ENCODE measurements around the gene NFIA.
A peak's percentile ranks its signal among the peaks of the same experiment; 100 is the strongest.
"Not testable (repeated sequence)": the region's sequence is repeated elsewhere in the genome, so short reads cannot be mapped to it uniquely, and the experiment has no call there.

Gene NFIA

DNA sequence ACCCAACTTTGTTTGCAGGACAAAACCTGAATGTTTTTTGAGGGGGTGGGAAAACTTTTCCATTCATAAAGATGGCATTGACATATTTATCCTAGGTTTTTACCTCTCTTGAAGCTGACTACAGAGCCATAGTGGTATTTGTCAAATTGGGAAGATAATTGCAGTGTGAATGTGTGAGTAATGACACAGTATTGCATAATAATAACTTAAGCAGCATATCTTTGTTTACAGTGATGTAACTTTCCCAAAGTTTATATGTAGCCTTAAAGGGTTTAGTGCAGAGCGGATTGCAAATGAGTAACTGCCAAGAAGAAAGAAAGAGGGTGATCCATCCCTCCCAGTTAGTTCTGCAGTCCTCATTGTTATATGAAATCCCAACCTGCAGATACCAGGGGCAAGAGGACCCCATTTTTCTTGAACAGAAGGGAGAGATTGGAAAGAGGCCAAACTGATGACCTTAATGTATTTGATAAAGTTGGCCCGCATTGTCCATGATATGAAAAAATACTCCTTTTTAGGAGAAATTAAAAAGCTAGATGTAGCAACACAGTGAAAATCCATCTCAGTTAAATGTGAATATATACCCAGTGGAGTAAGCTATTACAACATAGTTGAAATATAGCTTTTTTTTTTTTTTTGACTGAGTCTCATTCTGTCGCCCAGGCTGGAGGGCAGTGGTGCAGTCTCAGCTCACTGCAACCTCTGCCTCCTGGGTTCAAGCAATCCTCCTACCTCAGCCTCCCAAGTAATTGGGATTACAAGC lies 23.7 kb upstream of the NFIA start:
- no peak for DNase-seq (ENCODE audit: low read depth in 2 of 2)

DNA sequence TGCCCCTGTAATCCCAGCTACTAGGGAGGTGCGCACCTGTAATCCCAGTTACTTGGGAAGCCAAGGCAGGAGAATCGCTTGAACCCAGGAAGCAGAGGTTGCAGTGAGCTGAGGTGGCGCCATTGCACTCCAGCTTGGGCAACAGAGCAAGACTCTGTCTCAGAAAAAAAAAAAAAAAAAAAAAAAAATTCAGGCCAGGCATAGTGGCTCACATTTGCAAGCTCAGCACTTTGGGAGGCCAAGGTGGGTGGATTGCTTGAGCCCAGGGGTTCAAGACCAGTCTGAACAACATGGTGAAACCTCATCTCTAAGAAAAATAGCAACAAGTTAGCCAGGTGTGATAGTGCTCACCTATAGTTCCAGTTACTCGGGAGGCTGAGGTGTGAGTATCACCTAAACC lies 20.8 kb upstream of the NFIA start:
- not testable (repeated sequence) for DNase-seq (ENCODE audit: low read depth in 2 of 2)

DNA sequence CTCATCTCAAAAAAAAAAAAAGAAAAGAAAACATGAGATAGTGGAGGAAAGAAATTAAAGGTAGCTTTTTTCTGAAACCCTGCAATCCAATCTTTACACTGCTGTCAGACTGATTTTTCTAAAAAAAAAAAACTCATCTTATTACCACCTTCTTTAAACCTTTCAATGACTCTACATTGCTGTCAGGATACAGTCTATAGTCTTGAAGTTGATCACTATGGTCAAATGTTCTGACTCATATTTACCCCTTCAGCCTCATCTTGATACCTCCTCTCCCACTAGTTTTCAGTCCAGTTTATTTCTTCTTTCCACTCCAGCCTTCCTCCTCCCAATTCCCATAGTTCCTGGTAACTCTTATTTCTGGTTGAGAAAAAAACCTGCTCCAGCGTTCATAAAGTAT lies 17.7 kb upstream of the NFIA start:
- no peak for DNase-seq (ENCODE audit: low read depth in 2 of 2)

DNA sequence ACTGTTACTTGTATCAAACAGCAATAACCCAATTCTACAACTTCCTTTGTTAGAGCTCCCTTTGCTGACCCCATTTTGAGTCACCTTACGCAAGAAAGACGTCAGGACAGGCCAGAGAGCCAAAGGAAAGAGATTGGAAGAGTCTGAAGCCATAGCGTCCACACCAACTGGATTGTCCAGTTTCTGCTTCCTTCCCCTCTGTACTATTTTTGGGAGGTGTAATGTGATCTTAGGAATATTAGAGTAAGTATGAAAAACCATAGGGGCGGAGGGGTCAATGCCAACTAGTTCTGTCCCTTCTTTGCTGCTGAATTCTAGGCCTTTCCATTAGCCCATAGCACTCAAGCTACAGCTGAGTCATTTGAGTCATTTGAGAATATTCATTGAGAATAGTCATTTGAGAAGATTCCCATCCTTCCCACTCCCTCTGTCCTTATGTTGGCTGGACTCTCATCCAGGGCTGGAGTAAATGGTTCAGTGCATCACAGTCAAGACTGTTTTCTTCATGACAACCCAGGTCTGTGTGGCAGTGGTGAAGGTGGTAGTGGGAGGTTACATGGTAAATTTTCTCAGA lies 14.8 kb upstream of the NFIA start:
- DNase-seq (ENCODE audit: low read depth in 2 of 2): no peak

DNA sequence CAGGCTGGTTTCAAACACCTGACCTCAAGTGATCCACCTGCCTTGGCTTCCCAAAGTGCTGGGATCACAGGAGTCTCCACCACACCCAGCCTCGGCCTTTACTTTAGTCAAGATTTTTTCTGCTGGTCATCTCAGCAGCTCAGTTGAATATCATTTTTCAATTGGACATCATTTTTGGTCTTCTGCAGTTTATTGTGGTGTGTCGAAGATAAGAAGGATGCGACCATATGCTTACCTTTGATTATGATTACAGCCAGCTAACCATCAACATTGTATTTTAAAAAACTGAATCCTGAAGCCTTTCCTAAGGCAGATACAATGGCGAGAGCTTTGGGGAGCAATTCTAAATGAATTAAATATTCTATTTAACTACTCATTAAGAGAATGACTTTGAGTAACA lies 12.3 kb upstream of the NFIA start:
- DNase-seq (ENCODE audit: low read depth in 2 of 2): no peak

DNA sequence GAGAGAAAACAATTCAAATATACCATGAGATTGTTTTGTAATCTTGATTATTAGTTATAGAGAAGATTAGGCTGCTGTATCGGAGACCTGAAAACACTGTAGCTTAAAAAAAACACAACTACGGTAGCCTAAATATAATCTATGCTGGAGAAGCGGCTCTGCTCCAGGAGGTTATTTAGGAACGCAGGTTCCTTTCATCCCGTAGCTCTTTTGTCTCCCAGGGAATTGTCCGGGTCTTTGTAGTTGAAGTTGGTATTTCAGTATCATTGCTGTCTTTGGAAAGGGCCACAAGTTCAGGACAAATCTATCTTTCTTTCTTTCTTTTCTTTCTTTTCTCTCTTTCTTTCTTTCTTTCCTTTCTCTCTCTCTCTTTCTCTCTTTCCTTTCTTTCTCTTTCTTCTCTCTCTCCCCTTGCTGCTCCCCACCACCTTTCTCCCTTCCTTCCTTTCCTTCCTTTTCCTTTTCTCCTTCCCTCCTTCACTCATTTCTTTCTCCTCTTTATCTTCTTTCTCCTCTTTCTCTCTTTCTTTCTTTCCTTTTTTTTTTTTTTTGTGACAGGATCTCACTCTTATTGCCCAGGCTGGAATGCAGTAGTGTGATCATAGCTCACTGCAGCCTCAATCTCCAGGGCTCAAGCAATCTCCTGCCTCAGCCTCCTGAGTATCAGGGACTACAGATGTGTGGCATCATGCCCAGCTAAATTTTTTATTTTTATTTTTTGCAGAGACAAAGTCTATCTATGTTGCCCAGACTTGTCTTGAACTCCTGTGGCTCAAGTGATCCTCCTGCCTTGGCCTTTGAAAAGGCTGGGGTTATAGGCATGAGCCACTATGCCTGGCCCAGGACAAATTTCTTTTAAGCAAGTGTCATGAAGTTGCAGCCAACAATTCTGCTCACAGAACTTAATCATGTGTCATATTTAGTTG lies 10.9 kb upstream of the NFIA start:
- no peak for DNase-seq (ENCODE audit: low read depth in 2 of 2)

DNA sequence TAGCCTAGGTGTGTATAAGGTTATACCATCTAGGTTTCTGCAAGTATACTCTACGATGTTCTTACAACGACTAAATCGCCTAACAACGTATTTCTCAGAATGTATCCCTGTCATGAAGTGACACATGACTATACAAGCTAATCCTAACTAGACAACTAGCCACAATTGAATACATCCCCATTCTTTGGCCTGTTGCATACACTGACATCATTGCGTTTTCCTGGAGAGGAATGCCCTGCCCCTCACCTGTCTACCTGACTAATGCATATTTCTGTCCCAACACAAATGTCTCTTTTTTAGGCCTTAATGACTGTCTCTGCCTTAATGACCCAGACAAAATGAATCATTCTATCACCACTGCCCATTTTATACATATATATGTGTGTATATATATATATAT lies 8.5 kb upstream of the NFIA start:
- no peak for DNase-seq (ENCODE audit: low read depth in 2 of 2)

DNA sequence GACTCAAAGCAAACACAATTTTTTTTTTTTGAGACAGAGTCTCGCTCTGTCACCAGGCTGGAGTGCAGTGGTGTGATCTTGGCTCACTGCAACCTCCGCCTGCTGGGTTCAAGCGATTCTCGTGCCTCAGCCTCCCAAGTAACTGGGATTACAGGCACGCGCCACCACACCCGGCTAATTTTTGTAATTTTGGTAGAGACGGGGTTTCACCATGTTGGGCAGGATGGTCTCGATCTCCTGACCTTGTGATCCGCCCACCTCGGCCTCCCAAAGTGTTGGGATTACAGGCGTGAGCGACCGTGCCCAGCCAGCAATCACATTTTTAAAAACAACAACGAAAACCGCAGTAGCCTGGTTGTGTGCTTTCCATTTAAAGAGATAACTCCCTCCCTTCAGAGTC lies 6.5 kb upstream of the NFIA start:
- not testable (repeated sequence) for DNase-seq (ENCODE audit: low read depth in 2 of 2)

DNA sequence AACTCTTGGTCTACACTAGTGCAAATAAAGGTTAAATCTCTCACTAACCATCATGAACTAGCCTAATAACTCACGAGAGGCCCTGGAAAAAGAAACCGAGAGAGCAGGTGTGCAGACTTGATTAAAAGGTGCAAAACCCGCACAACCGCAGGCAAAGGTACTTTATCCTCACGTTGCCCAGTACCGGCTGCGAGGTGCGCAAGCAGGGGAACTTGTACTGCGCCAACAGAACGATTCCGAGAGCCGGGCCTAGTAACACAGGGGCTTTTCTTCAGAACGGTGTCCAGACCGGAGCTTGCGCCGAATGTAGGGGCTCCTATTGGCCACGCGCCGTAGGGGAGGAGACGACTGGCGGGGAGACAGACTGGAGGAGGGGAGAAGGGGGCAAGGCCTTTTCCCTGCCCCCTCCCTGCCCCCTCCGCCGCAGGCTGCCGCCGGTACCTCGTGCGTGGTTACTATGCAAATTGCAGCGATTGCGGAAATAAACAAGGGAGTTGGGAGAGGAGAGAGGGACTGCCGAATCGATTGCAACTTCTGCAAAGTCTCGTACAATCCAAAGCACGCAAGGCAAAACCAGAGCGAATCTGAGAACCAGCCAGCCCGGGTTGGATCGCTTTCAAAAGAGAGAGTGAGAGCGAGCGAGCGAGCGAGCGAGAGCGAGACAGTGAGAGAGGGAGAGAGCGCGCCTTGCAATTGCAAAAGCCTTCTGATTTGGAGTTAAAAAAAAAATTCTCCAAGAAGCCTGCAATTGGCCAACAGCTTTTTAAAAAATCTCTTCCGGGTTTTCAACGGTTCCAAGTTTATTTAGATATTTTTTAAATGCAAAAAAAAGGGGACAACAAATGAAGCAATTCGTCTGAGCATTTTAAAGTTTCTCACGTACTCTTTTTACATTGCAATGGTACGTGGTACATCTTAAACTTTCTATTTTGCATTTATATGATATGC lies 5.4 kb upstream of the NFIA start:
- DNase-seq (ENCODE audit: low read depth in 2 of 2): peak; percentile 48 to 59

DNA sequence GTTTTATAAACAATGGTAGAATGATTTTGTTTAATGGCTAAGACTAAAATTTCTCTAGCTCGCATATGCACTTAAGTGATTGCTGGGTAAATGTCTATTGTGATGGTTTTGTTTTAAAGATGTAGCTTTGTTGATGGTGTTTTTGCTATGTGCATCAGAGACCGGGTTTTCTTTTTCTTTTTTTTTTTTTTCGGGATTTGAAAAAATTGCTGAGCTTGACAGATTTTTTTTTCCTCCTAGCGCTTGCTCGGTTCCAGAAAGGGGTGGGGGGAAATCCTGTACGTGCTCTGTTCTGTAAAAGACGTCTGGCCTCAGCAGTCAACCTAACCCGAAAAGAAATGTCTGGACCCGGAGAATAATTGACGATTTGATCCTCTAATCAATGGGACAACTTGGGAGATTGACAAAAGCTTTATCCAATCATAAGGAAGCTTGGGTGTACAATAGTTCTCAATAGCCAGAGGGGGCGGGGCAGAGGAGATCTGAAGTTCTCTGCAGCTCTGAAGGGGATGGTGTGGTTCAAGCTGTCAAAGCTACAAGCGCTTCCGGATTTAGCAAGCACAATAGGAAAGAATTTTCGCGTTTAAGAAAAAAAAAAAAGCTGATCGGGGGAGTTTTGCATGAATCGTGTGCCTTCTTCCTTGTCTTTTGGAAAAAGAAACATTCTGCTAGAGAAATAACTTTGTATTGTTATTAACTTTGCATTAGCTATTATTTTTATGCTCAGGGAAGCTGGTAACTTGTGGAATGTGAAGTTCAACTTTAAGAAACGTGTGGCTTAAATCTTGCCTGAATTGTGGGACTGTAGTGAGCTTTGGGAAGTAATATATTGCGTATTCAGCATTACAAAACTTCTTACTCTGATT lies 4.5 kb upstream of the NFIA start:
- DNase-seq (ENCODE audit: low read depth in 2 of 2): peak; percentile 70 to 84

DNA sequence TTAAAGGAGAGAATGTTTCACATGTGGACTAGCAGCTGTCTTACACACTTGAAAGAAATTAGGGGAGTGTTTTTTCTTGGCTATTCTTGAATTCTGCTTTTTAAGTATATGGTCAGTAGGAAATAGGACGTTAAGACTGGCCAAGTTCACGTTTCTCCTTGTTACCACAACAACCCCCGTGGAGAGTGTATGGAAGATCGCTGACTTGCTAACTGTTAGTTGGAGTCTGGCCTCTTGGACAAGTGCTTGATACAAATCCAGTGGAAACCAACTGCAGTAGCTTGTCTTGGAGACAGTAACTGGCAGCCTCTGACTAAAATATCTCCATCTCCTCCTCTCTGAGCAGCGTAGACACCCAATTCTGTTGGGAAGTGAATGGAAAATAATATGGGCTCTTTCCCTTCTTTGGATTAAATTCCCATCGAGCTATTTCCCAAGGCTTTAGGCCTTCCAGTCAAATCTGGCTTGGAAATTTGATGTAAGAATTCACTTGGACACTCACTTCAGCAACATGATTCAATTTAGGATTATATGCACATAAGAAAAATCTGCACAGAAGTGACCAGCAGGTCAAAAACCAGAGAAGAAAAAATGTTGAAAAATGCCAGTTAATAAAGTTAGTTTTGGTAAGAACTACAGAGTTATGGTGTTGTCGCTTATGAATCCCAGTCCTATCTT lies 3.6 kb upstream of the NFIA start:
- DNase-seq (ENCODE audit: low read depth in 2 of 2): no peak

DNA sequence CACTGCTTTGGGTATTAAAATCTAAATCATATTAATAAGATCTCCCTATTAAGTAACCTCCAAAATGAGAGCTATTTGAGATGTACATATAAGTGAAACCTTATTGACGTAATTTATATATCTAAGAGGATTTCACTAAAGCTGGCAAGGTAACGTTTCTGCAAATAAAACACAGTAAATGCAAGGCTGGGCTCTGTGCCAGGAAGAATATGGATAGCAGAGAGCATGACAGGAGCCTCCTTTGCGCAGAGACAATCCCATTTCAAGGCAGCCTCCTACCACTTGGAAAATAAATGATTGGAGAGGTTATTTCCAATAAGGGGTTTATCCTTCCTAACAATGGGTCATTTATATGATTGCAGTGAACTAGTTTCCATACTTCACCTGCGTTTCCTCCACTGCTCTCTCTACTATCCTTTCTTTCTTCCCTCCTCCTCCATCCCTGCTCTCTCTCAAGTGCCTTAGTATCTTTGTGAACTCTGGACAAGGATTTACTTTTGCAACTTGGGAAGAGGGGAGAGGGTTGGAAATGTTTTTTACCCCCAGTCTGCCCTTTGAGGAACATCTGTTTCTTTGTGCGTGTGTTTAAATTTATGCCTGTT lies 3.0 kb upstream of the NFIA start:
- DNase-seq (ENCODE audit: low read depth in 2 of 2): no peak

DNA sequence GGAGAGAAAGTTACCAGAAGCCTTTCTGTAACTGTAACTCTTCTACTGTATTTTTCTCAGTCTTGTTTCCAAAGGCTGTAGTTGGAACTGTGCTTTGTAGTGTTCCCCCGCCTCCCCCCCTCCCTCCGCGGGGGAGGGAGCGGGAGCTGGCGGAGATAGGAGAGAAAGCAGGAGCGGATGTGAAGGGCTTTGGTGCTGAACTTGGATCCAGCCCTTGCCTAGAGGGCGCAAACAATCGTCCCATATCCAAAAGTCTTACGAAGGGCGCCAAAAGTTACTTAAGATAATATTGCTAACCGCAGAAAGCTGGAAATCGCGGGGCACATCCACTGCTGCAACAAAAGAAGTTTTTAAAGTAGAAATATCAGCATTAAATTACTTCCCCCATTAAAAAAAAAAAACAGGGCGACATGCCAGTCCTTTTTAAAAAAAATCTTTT lies 2.4 kb upstream of the NFIA start:
- DNase-seq (ENCODE audit: low read depth in 2 of 2): no peak

DNA sequence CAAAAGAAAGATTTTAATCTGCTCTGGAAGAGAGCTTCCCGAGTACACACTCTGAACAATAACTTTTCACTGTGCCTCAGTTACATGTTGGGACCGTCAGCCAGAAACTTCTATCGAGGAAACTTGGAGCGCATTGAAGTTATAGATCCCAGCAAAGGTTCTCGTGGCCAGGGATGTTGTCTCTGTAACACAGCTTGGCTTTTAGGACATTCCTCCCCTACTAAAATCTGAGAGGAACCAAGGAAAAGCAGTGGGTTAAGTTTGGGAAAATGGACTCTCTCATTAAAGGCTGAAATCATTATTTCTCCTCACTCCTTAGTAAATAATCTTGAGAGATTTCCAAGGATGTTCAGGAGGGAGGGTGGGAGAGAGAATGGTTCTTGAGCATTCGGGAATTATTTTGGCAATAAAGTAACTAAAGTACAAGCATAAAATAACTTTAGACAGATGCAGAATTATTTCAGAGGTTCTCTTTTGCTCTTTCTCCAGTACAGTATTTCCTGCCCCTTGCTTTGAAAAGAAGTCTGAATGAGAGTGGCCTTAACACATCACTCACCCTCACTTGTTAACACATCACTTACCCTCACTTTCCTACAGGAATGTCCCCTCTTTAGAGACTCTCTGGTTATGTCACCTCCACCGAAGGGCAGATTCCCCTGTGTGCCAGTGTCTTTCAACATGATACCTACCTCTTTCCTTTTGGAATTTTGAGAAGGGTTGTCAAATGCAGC lies 1.8 kb upstream of the NFIA start:
- no peak for DNase-seq (ENCODE audit: low read depth in 2 of 2)

DNA sequence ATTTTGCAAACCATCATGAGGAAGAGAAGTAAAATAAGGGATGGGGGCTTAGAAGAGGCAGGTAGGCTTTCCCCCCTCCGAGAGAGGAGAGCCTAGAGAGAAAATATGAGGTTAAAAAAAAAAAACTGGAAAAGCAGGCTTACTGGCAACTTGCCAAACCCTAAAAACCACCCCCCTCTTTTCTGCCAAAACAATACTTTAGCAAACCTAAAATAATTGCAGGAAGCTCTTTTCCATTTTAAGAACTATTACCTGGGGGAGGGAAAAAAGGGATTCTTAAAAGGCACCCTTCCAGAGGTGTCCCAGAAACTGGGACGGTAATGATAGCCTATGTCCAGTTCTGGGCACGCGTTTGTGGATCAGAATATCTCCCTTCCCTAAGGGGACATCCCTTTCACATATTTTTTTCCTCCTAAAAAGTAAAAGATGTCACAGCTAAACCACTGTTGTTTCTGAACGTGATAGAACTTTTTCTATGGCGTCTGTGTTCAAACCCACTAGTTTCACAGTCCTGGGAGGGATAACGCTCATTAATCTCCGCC lies 1.1 kb upstream of the NFIA start:
- no peak for DNase-seq (ENCODE audit: low read depth in 2 of 2)

DNA sequence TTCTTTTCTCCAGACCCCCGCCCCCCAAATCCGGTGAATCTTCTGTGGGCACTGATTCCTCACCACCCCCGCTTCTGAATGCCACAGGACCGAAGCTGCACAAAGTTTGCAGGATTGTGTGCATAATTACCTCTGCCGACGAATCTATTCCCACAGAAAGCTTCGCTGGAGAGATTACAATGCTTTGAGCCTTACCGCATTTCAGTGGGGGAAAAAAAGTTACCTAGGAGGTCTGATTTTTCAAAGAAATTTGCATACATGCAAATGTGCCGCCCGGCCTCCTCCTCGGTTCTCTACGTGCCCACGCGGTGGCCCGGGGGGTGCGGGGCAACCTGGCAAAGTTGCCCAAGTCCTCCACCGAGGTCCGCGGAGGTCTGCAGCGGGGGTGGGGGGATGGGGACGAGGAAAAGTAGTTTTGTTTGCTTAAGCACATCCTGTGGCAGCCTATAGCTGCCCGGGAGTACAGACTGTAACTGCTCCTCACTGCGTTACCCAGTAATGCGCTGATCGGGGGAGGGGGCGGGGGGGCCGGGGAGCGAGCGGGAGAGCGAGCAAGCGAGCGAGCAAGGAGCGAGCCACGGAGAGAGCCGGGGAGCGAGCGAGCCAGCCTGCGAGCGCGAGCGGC lies 563 bp upstream of the NFIA start:
- peak in 1 of 2 donors; percentile 30 for DNase-seq (ENCODE audit: low read depth in 2 of 2)

DNA sequence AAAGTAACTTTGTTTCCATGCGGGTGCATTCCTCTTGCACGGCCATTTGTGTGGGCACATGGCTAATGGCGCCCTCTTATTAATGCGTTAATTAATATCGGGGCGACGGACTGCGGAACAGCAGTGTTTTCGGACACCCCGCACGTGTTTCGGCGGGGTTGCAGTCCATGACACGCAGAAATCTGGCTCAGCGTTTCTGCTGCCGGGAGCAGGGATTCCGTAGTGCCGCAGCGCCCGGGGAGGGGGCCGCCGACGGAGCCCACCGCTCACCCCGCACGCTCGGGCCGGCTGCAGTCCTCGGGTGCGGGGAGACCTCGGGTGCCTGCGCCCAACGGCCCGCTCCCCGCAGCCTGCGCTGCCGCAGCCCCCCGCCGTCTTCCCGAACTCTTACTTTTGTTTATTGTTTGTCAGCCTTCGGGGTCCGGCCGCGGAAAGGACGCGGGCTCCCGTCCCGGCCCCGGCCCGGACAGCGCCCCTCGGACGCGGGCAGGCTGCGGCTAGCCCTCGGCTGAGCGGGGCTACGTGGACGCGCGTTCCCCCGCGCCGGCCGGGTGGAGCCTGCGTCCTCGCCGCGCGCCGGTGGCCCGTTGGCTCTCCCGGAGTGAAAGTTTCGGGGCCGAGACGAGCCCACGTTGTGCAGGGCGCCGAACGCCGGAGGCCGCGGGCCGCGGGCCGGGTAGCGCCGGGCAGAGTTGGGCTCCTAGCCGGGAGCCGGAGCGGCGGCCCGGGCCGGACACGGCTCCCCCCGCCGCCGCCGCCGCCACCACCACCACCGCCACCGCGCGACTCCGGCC lies 849 bp downstream of the NFIA start:
- DNase-seq (ENCODE audit: low read depth in 2 of 2): no peak
